HG02943 (cell line): ENCODE measurements around the gene FUOM.

ENCODE experiments used
- ATAC-seq: cut with Tn5 transposase; IDR thresholded peaks from one replicate; pipeline ENCODE4 v1.9.1; 2021; ENCODE audit warnings: mild to moderate bottlenecking, low read depth, moderate library complexity; ENCODE audit not compliant: unreplicated experiment

The FUOM gene

GRCh38 chr10:133357285-133358161, at the start of gene FUOM:
Gene FUOM, minus strand, starts transcription at chr10:133358019. Its CDS starts 12 bp downstream, at chr10:133358007.
- ATAC-seq = no peak

GRCh38 chr10:133405844-133406527, 48.2 kb upstream of the FUOM start:
- no peak for ATAC-seq

- no peak for ATAC-seq
Measured at GRCh38 chr10:133405272-133405671, 47.5 kb upstream of the FUOM start.

GRCh38 chr10:133403784-133404183, 46.0 kb upstream of the FUOM start:
- no peak for ATAC-seq

GRCh38 chr10:133403359-133403758, 45.5 kb upstream of the FUOM start:
- no peak for ATAC-seq

GRCh38 chr10:133401981-133402725, 44.3 kb upstream of the FUOM start:
- no peak for ATAC-seq

- ATAC-seq = peak; percentile 3
Measured at GRCh38 chr10:133401500-133401899, 43.7 kb upstream of the FUOM start.

GRCh38 chr10:133400624-133401424, 43.0 kb upstream of the FUOM start:
- ATAC-seq = peak; percentile 74

- no peak for ATAC-seq
Measured at GRCh38 chr10:133399123-133399601, 41.3 kb upstream of the FUOM start.

GRCh38 chr10:133397938-133398337, 40.1 kb upstream of the FUOM start:
- ATAC-seq = no peak

- ATAC-seq = no peak
Measured at GRCh38 chr10:133396035-133396624, 38.3 kb upstream of the FUOM start.

GRCh38 chr10:133394801-133395221, 37.0 kb upstream of the FUOM start:
- ATAC-seq = no peak

GRCh38 chr10:133394064-133394663, 36.3 kb upstream of the FUOM start, which contains the start of gene MTG1:
Gene MTG1, plus strand, starts transcription at chr10:133394157. Its CDS starts 64 bp downstream, at chr10:133394221.
- peak; percentile 55 for ATAC-seq

GRCh38 chr10:133393401-133394063, 35.7 kb upstream of the FUOM start:
- no peak for ATAC-seq

- ATAC-seq = no peak
Measured at GRCh38 chr10:133391761-133392518, 34.1 kb upstream of the FUOM start.

- ATAC-seq = no peak
Measured at GRCh38 chr10:133391249-133391635, 33.4 kb upstream of the FUOM start.

- ATAC-seq = no peak
Measured at GRCh38 chr10:133390597-133391248, 32.9 kb upstream of the FUOM start.
